CD4-positive, alpha-beta T cell (primary cell): ENCODE data around the gene MVP. TPM values are rescaled to one million over a fixed set of nuclear protein-coding genes. Genes with fewer than 3 reads are reported as not detected.

Experiments
- ATAC-seq: fragments of 200-7000 bp; cut with Tn5 transposase; one replicate; pipeline ENCODE4 v1.10.0; 2022; ENCODE audit warnings: mild to moderate bottlenecking; ENCODE audit not compliant: poor library complexity
- CTCF ChIA-PET: fragments of 350-600 bp; sonication (Branson Sonifier 250); formaldehyde crosslinking; loops from one replicate; lab custom pipeline; 2021; ENCODE audit warnings: antibody characterized with exemption, inconsistent platforms; lab: Charles Lee
- POLR2A ChIA-PET: fragments of 350-600 bp; sonication (Branson Sonifier 250); formaldehyde crosslinking; loops from one replicate; lab custom pipeline; 2021; ENCODE audit warnings: antibody characterized with exemption, inconsistent platforms; lab: Charles Lee
- DNase-seq, 14 experiments: peaks; one replicate each; pipeline ENCODE4 v3.0.0-alpha.2; 2013 to 2020; ENCODE audit warnings: mixed read lengths in 2 of 14
- H3K27ac ChIP-seq, 2 donors: one replicate each; pipeline versions ENCODE4 v1.5.1 to v1.7.0; 2013; ENCODE audit warnings: low read length in 2 of 2, low read depth in 1 of 2, mild to moderate bottlenecking in 1 of 2
- H3K27me3 ChIP-seq, 2 experiments: 1 replicate in 1 of 2; 2 replicates in 1 of 2; pipeline versions ENCODE4 v1.6.1 to v1.7.0; 2013; ENCODE audit warnings: low read length in 2 of 2, control low read depth in 1 of 2, mild to moderate bottlenecking in 1 of 2, moderate library complexity in 1 of 2; ENCODE audit not compliant: insufficient read depth in 2 of 2, control insufficient read depth in 1 of 2
- H3K36me3 ChIP-seq: one replicate; pipeline ENCODE4 v1.6.1; 2013; ENCODE audit warnings: low read length, control low read depth; ENCODE audit not compliant: insufficient read depth
- H3K4me1 ChIP-seq: one replicate; pipeline ENCODE4 v1.6.1; 2013; ENCODE audit warnings: low read length, control low read depth; ENCODE audit not compliant: insufficient read depth
- H3K4me3 ChIP-seq: one replicate; pipeline ENCODE4 v1.5.1; 2013; ENCODE audit warnings: mild to moderate bottlenecking, low read length, moderate library complexity
- H3K9me3 ChIP-seq, 2 experiments: 1 replicate in 1 of 2; 2 replicates in 1 of 2; pipeline versions ENCODE4 v1.6.1 to v1.7.0; 2013; ENCODE audit warnings: low read length in 2 of 2, mild to moderate bottlenecking in 2 of 2, control low read depth in 1 of 2, moderate library complexity in 1 of 2; ENCODE audit not compliant: control insufficient read depth in 1 of 2, insufficient read depth in 1 of 2
- H3K27ac Mint-ChIP-seq: one replicate; pipeline ENCODE4 v1.8.0; 2020; ENCODE audit warnings: mixed read lengths
- H3K27me3 Mint-ChIP-seq: one replicate; pipeline ENCODE4 v1.8.0; 2021; ENCODE audit warnings: mixed read lengths
- H3K36me3 Mint-ChIP-seq: one replicate; pipeline ENCODE4 v1.8.0; 2021; ENCODE audit warnings: low read depth, mixed read lengths
- H3K4me1 Mint-ChIP-seq: one replicate; pipeline ENCODE4 v1.8.0; 2021; ENCODE audit warnings: low read depth, mixed read lengths
- H3K4me3 Mint-ChIP-seq: one replicate; pipeline ENCODE4 v1.8.0; 2020; ENCODE audit warnings: mild to moderate bottlenecking, mixed read lengths
- H3K9me3 Mint-ChIP-seq: one replicate; pipeline ENCODE4 v1.8.0; 2020; ENCODE audit warnings: mixed read lengths
- intact Hi-C, 2 experiments: fragments of 100-400 bp; cut with DNase I in 1 of 2; cut with micrococcal nuclease in 1 of 2; formaldehyde crosslinking; loops; one replicate each; pipeline versions ENCODE4 v1.15.1 to v1.9.0; 2023 to 2025; cut with DNase I, micrococcal nuclease
- total RNA-seq, 174 experiments: library from RNA in 2 of 174; stranded (reverse) in 2 of 174; gene quantifications; one replicate each; pipeline ENCODE4 v1.2.3 and lab custom pipeline; 2021 to 2026
- TF ChIP-seq, protein P1 (sequence below): fragments of 200-600 bp; IDR thresholded peaks from one replicate; pipeline ENCODE4 v1.8.0; 2022; ENCODE audit warnings: antibody characterized with exemption, mild to moderate bottlenecking

MVP gene
- total RNA-seq, 2 experiments from 2014 or later: 115 to 118 TPM

DNA sequence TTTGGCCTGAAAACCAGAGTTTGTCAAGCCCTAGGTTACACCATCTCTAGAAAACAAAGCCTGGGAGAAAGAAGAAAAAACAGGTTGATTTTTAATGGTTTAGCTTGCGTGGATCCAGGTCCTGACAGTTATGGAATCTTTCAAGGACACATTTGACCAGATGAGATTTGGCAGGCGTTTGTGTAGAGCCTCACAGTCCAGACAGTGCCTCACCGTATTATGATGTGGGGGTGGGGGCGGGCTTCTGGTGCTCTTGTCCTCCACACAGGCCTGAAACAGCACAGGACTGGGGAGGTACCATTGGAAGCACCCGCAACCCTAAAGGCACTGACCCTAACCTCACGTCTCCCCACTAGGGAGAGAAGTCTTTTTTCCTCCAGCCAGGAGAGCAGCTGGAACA lies 19.6 kb downstream of the MVP start:
- H3K27ac ChIP-seq: no peak overlapping the region
- intact Hi-C loops: no loop called here
- ATAC-seq: no peak
- Mint-ChIP-seq H3K4me3 (no peak overlapping the region), H3K9me3 (no peaks in the 10 kb centered on the region), H3K4me1 (no peaks in the 10 kb centered on the region), H3K36me3 (peaks cover 83% of the 10 kb centered on the region), H3K27me3 (no peaks in the 10 kb centered on the region), H3K27ac (no peak overlapping the region)
- no peaks in the 10 kb centered on the region for H3K9me3 ChIP-seq
- H3K4me1 ChIP-seq: no peaks in the 10 kb centered on the region
- peaks cover 92% of the 10 kb centered on the region for H3K36me3 ChIP-seq
- no peak overlapping the region for H3K4me3 ChIP-seq
- H3K27me3 ChIP-seq: no peaks in the 10 kb centered on the region
- TF ChIP-seq, protein P1, sequence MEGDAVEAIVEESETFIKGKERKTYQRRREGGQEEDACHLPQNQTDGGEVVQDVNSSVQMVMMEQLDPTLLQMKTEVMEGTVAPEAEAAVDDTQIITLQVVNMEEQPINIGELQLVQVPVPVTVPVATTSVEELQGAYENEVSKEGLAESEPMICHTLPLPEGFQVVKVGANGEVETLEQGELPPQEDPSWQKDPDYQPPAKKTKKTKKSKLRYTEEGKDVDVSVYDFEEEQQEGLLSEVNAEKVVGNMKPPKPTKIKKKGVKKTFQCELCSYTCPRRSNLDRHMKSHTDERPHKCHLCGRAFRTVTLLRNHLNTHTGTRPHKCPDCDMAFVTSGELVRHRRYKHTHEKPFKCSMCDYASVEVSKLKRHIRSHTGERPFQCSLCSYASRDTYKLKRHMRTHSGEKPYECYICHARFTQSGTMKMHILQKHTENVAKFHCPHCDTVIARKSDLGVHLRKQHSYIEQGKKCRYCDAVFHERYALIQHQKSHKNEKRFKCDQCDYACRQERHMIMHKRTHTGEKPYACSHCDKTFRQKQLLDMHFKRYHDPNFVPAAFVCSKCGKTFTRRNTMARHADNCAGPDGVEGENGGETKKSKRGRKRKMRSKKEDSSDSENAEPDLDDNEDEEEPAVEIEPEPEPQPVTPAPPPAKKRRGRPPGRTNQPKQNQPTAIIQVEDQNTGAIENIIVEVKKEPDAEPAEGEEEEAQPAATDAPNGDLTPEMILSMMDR: no peak
- CTCF ChIA-PET: interaction anchor here (0.7 to 2.9 kb wide), 4 partner anchors 9 to 216 kb away, joined by 3 to 19 read pairs (median 3); no protein-coding TSS in a partner anchor
- POLR2A ChIA-PET: interaction anchor here (0.9 to 2.0 kb wide), 2 partner anchors 12 to 32 kb away, joined by 3 to 7 read pairs; no protein-coding TSS in a partner anchor
- no peak for DNase-seq

DNA sequence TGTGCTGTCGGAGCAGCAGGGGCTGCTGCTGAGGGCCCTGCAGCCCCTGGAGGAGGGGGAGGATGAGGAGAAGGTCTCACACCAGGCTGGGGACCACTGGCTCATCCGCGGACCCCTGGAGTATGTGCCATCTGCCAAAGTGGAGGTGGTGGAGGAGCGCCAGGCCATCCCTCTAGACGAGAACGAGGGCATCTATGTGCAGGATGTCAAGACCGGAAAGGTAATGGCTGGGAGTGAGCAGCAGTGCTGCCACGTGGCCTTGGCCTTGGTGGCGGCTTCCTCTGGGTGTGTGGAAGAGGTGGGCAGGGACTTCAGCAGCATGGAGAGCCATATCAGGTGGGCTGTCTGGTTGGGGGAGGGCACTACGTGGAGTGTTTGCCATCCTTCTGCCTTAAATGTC lies 20.0 kb downstream of the MVP start:
- no peak for ATAC-seq
- Histone ChIP-seq H3K27me3 (no peaks in the 10 kb centered on the region), H3K4me3 (no peak overlapping the region), H3K9me3 (no peaks in the 10 kb centered on the region), H3K4me1 (no peaks in the 10 kb centered on the region), H3K27ac (no peak overlapping the region), H3K36me3 (peaks cover 92% of the 10 kb centered on the region)
- no peaks in the 10 kb centered on the region for H3K9me3 Mint-ChIP-seq
- ChIA-PET CTCF (interaction anchor here (0.7 to 2.9 kb wide), 4 partner anchors 8 to 215 kb away, joined by 3 to 19 read pairs (median 3); no protein-coding TSS in a partner anchor), POLR2A (interaction anchor here (0.9 to 2.0 kb wide), 2 partner anchors 12 to 33 kb away, joined by 3 to 7 read pairs; no protein-coding TSS in a partner anchor)
- intact Hi-C loops: no loop called here
- DNase-seq: no peak
- H3K36me3 Mint-ChIP-seq: peaks cover 83% of the 10 kb centered on the region
- TF ChIP-seq, protein P1: no peak
- no peaks in the 10 kb centered on the region for H3K27me3 Mint-ChIP-seq
- no peak overlapping the region for H3K4me3 Mint-ChIP-seq
- H3K27ac Mint-ChIP-seq: no peak overlapping the region
- no peaks in the 10 kb centered on the region for H3K4me1 Mint-ChIP-seq

DNA sequence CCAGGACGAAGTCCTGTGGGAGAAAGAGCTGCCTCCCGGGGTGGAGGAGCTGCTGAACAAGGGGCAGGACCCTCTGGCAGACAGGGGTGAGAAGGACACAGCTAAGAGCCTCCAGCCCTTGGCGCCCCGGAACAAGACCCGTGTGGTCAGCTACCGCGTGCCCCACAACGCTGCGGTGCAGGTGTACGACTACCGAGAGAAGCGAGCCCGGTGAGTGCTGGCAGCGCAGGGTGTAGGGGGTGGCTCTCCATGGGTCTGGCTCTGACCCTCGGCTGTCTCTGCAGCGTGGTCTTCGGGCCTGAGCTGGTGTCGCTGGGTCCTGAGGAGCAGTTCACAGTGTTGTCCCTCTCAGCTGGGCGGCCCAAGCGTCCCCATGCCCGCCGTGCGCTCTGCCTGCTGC lies 21.4 kb downstream of the MVP start:
- no peak overlapping the region for H3K4me3 ChIP-seq
- TF ChIP-seq, protein P1: no peak
- Mint-ChIP-seq H3K27ac (no peak overlapping the region), H3K4me1 (no peaks in the 10 kb centered on the region), H3K27me3 (no peaks in the 10 kb centered on the region), H3K4me3 (no peak overlapping the region), H3K9me3 (no peaks in the 10 kb centered on the region), H3K36me3 (peaks cover 84% of the 10 kb centered on the region)
- CTCF ChIA-PET: interaction anchor here (1.1 kb wide), 2 partner anchors 34 to 74 kb away, joined by 3 read pairs; no protein-coding TSS in a partner anchor
- no peaks in the 10 kb centered on the region for H3K27me3 ChIP-seq
- peaks cover 92% of the 10 kb centered on the region for H3K36me3 ChIP-seq
- no peak for ATAC-seq
- H3K9me3 ChIP-seq: no peaks in the 10 kb centered on the region
- POLR2A ChIA-PET: interaction anchor here (2.0 kb wide), 1 partner anchor 34 kb away, joined by 7 read pairs; no protein-coding TSS in a partner anchor
- intact Hi-C loops: no loop called here
- H3K27ac ChIP-seq: no peak overlapping the region
- DNase-seq: no peak
- no peaks in the 10 kb centered on the region for H3K4me1 ChIP-seq
